GM19324 (cell line): ENCODE data around the gene ZNF554.
"Not testable (repeated sequence)": the region's sequence is repeated elsewhere in the genome, so short reads cannot be mapped to it uniquely, and the experiment has no call there.

Experiments
- ATAC-seq: cut with Tn5 transposase; IDR thresholded peaks from one replicate; pipeline ENCODE4 v1.9.1; 2021; ENCODE audit warnings: mild to moderate bottlenecking, moderate library complexity; ENCODE audit not compliant: unreplicated experiment, low FRiP score

ZNF554 gene

GRCh38 chr19:2865334-2866100 is 45.8 kb downstream of the ZNF554 start:
- no peak for ATAC-seq

- ATAC-seq = no peak
These were observed 46.9 kb downstream of the ZNF554 start for GRCh38 chr19:2866495-2867024.

DNA sequence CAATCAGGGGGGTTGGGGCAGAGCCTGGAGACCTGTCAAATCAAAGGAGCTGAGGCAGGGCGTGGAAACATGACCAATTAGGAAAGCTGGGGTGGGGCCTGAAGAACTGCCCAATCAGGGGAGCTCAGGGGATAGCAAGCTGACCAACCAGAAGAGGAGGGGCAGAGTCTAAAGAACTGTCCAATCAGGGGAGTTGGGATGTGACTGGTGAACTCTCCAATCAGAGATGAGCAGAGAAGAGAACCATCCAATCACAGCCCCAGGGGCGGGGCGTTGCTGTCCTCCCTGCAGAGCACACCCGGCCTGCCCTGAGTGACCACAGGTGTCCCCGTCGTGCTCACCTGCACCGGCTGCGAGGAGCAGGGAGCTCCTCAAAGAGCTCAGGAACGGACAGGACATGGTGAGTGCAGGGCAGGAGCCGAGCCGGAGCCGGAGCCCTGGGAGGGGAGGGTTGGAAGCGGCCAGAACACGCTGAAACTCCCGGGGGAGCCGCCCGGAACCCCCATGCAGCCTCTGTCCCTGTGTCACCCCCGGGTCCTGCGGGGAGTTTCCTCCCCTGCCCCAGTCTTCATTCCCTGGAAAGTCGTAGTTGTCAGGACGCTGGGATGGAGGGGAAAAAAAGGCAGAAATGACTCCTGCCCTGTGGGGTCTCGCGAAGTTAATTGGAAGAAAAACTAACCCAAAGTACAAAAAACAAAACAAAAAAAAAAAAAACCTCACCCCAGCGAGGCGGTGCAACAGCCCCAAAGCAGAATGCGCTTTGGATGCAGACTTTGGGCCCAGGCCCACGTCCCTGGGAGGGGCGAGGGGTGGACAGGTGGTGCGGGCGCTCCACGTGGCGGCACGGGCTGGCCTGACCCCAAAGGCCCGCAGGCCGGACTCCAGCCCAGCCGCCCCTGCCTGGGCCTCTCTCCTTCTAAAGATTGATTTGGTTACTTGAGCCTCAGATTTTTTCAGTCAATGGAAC is 47.6 kb downstream of the ZNF554 start, which contains the start of gene ZNF556:
TSS of gene ZNF556 (plus strand) at position 311 of the 967 bp plus-strand sequence. CDS start at position 398, 87 bp downstream.
- no peak for ATAC-seq

- no peak for ATAC-seq
These were observed 50.0 kb downstream of the ZNF554 start for GRCh38 chr19:2869618-2870017.

GRCh38 chr19:2872175-2872574 is 52.5 kb downstream of the ZNF554 start:
- ATAC-seq = not testable (repeated sequence)

DNA sequence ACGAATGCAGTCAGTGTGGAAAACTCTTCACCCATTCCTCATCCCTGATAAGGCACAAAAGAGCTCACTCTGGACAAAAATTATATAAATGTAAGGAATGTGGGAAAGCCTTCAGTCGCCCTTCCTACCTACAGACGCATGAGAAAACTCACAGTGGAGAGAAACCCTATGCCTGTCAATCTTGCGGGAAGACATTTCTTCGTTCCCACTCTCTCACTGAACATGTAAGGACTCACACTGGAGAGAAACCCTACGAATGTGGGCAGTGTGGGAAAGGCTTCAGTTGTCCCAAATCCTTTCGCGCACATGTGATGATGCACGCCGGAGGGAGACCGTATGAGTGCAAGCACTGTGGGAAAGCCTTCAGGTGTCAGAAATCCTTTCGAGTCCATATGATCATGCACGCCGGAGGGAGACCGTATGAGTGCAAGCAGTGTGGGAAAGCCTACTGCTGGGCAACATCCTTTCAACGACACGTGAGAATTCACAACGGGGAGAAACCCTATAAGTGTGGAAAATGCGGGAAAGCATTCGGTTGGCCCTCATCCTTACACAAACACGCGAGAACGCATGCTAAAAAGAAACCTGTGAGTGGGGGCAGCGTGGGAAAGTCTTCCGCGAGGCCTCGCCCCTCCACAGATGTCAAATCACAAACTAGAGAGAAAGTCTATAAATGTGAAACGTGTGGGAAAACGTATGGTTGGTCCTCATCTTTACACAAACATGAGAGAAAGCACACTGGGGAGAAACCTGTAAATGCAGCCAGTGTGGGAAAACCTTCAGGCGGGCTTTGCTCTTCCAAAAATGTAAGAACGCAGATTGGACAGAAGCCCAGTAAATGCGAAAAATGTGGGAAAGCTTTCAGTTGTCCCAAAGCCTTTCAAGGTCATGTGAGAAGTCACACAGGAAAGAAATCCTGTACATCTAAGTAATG is 58.0 kb downstream of the ZNF554 start:
- no peak for ATAC-seq

- ATAC-seq = no peak
These were observed 64.2 kb downstream of the ZNF554 start for GRCh38 chr19:2883686-2884439.

- no peak for ATAC-seq
These were observed 66.1 kb downstream of the ZNF554 start for GRCh38 chr19:2885736-2886135.
